Coronary artery (tissue), 2 donors: ENCODE measurements around the gene INCENP.

ENCODE experiments used
- DNase-seq: peaks from one replicate; pipeline ENCODE4 v3.0.0-alpha.2; 2017; ENCODE audit warnings: low spot score
- H3K27ac ChIP-seq, 2 donors: fragments of 200-600 bp; sonication (generic); one replicate each; pipeline ENCODE4 v1.5.1; 2016 to 2019
- H3K4me3 ChIP-seq: fragments of 200-600 bp; sonication (generic); 2 replicates; pipeline ENCODE4 v1.5.1; 2016; ENCODE audit warnings: mild to moderate bottlenecking, moderate library complexity
- TF ChIP-seq, protein P1 (sequence below): fragments of 200-600 bp; sonication (generic); IDR thresholded peaks from one replicate; pipeline ENCODE4 v1.5.1; 2019; ENCODE audit warnings: antibody characterized with exemption

The INCENP gene

DNA sequence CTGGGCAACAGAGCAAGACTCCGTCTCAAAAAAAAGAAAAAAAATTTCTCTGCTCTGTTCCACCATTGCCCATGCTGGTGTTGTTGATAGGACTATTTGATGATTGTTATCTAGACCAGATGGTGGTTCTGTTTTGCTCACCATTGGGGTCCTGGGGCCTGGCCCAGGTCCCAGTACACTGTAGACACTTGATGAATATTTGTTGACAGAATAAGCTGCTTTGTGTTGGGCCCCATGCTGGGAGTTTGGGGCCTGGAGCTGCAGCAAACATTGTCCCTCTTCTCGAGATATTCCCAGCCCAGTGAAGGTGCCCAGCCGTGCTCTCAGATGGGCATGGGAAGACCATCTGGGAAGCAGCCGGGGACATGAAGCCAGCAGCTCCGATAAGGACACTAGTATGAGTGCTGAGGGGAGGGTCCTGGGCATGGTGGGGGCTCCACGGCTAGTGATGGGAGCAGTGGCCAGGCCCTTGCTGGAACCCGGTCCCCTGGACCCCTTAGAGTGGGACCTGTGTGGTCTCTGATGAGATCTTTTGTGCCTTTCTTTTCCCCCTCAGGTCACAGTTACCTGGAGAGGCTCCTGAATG, 13.6 kb downstream of the INCENP start:
- TF ChIP-seq, protein P1, sequence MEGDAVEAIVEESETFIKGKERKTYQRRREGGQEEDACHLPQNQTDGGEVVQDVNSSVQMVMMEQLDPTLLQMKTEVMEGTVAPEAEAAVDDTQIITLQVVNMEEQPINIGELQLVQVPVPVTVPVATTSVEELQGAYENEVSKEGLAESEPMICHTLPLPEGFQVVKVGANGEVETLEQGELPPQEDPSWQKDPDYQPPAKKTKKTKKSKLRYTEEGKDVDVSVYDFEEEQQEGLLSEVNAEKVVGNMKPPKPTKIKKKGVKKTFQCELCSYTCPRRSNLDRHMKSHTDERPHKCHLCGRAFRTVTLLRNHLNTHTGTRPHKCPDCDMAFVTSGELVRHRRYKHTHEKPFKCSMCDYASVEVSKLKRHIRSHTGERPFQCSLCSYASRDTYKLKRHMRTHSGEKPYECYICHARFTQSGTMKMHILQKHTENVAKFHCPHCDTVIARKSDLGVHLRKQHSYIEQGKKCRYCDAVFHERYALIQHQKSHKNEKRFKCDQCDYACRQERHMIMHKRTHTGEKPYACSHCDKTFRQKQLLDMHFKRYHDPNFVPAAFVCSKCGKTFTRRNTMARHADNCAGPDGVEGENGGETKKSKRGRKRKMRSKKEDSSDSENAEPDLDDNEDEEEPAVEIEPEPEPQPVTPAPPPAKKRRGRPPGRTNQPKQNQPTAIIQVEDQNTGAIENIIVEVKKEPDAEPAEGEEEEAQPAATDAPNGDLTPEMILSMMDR = no peak
- Histone ChIP-seq H3K27ac (no peak overlapping the region), H3K4me3 (no peak overlapping the region)
- peak; percentile 52 for DNase-seq

DNA sequence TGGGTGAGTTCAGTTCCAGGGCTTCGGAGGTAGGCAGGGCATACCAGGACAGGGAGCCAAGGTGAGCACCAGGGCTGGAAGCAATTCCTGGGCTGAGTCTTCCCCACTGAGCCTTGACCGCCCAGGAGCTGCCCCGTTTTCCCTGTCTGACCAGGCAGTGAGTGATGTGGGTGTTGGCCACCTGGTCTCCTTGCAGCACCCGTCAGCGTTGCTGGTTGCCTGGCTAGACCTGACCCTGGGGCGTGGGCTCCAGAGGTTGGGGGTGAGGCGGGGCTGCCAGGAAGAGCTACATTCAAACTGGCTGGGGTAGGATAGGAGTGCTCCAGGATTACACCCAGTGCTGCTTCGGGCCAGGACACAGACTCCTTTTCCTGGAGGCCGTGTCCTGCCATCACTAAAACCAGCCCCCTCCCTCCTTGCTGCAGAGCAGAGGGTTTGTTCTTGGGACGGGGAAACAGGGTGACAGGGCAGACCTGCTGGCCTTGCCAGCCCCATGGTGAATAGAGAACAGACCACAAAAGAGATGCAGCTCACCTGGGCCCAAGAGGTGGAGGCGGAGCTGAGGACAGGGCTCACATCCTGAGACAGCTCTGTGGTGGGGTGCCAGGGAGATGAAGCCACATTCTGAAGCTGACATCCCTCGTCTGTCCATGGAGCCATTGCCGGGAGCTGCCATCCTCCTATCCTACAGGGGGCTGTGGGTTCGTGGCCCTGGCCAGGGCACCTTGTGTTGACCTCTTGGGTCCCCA, 14.2 kb downstream of the INCENP start:
- TF ChIP-seq, protein P1 = no peak
- DNase-seq = no peak
- no peak overlapping the region for H3K4me3 ChIP-seq
- H3K27ac ChIP-seq = no peak overlapping the region

DNA sequence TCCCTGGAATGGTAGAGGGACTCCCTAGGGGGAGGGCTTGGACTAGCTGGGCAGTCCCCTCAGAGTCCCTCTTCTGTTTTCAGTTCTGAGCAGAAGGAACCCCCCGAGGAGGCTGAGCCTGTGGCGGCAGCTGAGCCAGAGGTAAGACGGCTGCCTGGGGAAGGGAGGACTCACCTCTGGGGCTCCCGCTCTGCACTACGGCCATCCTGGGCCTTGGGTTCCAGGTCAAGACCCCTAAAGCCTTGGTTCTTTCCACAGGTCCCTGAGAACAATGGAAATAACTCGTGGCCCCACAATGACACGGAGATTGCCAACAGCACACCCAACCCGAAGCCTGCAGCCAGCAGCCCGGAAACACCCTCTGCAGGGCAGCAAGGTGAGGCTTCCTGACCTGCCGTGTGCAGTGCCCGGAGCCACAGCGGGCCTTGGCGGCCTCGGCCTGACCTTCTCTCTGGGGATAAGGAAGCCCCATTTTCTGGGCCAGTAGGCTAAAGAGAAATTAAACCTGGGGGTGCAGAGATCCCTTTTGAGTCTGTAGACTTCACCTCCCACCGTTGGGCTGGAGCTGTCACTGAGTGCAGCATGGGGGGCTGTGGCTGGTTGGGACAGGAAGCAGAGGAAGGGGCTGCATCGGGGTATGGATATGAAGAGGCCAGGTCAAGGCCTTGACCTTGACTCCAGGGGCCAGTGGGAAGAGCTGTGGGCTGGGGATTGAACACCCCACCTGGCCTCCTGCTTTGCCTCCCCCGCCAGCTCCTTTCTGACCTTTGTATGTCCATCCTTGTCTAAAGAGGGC, 15.0 kb downstream of the INCENP start:
- Histone ChIP-seq H3K27ac (no peak overlapping the region), H3K4me3 (no peak overlapping the region)
- TF ChIP-seq, protein P1 = no peak
- DNase-seq = no peak

DNA sequence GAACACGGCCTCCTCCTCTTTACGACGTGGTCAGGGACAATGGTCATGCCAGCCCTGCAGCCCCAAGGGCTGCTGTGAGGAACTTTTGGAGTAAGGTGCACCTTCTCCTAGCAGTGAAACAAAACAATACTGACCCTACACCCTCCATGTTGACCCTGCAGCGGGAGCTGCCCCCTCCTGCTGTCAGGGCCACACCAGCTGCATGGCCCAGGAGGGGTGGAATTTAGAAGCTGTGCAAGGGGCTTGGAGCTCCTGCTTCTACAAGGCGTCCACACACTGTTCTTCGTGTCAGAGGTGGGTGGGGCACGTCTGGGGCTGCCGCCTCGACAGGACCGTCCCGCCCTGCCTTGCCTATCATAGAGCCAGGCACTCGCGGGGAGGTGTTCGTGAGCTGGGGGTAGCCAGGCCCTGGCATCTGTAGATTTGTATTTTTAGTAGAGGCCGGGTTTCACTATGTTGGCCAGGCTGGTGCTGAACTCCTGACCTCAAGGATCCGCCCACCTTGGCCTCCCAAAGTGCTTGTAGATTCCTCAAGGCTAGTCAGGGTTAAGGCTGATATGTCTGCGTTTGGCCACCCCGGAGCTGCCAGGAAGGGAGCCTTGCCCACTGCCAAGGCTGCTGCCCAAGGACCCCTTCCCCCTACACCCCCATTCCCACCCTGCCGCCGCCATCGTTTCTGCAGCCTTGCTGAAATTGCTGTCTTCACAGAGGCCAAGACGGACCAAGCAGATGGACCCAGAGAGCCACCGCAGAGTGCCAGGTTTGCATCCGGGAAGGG, 15.9 kb downstream of the INCENP start:
- no peak for DNase-seq
- no peak overlapping the region for H3K27ac ChIP-seq
- TF ChIP-seq, protein P1 = no peak
- H3K4me3 ChIP-seq = no peak overlapping the region

DNA sequence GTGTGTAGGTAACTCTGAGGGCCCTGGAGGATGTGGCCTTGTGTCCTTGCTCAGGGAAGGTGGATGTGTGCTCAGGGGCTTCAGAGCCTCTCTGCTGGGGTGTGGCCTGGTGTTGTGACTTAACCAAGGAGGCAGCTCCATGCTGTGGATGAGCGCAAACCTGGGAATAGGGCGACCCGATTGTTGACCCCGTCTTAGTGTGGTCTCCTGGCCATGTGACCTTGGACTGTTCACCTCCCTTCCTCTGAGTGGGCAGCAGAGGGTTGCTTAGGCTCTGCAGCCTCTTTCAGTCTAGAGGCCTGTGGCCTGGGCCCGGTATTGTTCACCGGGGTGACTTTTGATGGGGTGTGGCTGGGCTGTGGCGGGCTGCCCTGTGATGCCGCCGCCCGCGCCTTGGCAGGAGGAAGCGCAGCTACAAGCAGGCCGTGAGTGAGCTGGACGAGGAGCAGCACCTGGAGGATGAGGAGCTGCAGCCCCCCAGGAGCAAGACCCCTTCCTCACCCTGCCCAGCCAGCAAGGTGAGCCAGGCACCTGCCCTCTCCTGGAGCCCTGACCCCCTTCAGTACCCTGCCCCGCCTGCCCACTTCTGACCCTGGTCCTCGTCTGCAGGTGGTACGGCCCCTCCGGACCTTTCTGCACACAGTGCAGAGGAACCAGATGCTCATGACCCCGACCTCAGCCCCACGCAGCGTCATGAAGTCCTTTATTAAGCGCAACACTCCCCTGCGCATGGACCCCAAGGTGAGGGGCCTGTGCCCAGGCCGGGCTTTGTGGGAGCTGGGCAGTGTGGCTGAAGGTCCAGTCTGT, 16.7 kb downstream of the INCENP start:
- no peak for DNase-seq
- H3K27ac ChIP-seq = no peak overlapping the region
- H3K4me3 ChIP-seq = no peak overlapping the region
- TF ChIP-seq, protein P1 = no peak
